ENCODE measurements around the gene SEZ6L. TPM values are rescaled to one million over a fixed set of nuclear protein-coding genes. Genes with fewer than 3 reads are reported as not detected.

SEZ6L gene
- total RNA-seq, 1 experiment from 2014 or later, result not detected

DNA sequence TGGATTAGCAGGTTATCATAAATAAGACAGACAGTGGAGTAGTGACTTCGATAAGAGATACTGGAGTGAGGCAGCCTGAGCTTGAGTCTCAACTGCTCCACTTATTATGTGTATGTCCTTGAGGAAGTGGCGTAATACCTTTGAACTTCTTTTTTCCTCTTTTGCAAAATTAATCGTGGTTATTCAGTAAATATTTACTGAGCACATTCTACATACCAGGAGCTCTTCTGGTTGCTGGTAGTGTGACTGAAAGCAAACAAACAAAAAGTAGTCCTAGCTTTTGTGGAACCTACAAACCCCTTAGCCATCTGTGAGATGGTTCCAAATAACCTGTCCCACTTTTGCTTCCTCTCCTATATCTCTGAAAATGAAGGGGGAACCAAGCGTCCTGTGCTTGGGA is 134.2 kb downstream of the SEZ6L start:
- intact Hi-C loops (cut with micrococcal nuclease), result no loop called here
- no peaks in the 10 kb centered on the region for H4K20me1 ChIP-seq (ENCODE audit: low read length)

DNA sequence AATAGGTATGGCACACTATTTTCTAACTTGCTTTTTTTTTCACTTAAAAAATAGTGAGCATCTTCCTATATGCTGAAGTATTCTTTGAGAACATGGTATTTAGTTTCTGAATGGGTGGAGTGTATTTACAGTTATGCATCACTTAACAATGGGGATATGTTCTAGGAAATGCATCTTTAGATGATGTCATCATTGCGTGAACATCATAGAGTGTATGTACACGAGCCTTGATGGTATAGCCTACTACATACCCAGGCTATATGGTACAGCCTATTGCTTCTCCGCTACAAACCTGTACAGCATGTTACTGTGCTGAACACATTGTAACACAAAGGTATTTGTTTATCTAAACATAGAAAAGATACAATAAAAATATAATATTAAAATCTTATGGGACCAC is 135.5 kb downstream of the SEZ6L start:
- no peaks in the 10 kb centered on the region for H3F3A ChIP-seq (ENCODE audit: low read length, unreplicated experiment)
- TF ChIP-seq, protein P1, sequence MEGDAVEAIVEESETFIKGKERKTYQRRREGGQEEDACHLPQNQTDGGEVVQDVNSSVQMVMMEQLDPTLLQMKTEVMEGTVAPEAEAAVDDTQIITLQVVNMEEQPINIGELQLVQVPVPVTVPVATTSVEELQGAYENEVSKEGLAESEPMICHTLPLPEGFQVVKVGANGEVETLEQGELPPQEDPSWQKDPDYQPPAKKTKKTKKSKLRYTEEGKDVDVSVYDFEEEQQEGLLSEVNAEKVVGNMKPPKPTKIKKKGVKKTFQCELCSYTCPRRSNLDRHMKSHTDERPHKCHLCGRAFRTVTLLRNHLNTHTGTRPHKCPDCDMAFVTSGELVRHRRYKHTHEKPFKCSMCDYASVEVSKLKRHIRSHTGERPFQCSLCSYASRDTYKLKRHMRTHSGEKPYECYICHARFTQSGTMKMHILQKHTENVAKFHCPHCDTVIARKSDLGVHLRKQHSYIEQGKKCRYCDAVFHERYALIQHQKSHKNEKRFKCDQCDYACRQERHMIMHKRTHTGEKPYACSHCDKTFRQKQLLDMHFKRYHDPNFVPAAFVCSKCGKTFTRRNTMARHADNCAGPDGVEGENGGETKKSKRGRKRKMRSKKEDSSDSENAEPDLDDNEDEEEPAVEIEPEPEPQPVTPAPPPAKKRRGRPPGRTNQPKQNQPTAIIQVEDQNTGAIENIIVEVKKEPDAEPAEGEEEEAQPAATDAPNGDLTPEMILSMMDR (conservative IDR thresholded peaks at IDR 0.05; ENCODE audit: low read depth, low read length), result no peak
- TF ChIP-seq EZH2 (IDR thresholded peaks at IDR 0.05; ENCODE audit: low read length, unreplicated experiment) (no peak), EZH2phosphoT487 (IDR thresholded peaks at IDR 0.05; ENCODE audit: borderline replicate concordance, low read length) (no peak)
- peaks cover 6% of the 10 kb centered on the region for H3K27me3 ChIP-seq (ENCODE audit: low read length)
- ATAC-seq, result no peak
- H3K4me3 ChIP-seq (ENCODE audit: low read length), result no peak overlapping the region
- ChIA-PET POLR2A (ENCODE audit: unreplicated experiment) (no interaction called here), CTCF (no interaction called here)
- no peaks in the 10 kb centered on the region for H4K20me1 ChIP-seq (ENCODE audit: low read length)
- BruUV-seq (replicated peaks), result no TSS peak
- H3K9me3 ChIP-seq (ENCODE audit: low read length), result no peaks in the 10 kb centered on the region
- H3K27ac ChIP-seq (ENCODE audit: low read length), result no peak overlapping the region
- H3K36me3 ChIP-seq (ENCODE audit: low read depth, low read length), result no peaks in the 10 kb centered on the region
- DNase-seq, result no peak
- H3K9ac ChIP-seq (ENCODE audit: low read length), result no peak overlapping the region
- H3K4me2 ChIP-seq (ENCODE audit: low read length), result no peak overlapping the region
- intact Hi-C loops (cut with micrococcal nuclease), result no loop called here
- H3K4me1 ChIP-seq (ENCODE audit: insufficient read depth, low read length), result no peaks in the 10 kb centered on the region
- H3K9me2 ChIP-seq (replicated peaks; ENCODE audit: low read length), result no peaks in the 10 kb centered on the region
- no peaks in the 10 kb centered on the region for H3K79me2 ChIP-seq (ENCODE audit: low read length)
- H2AFZ ChIP-seq (ENCODE audit: low read length), result no peak overlapping the region

More for the DNA sequence above, 134.2 kb downstream of the SEZ6L start:
- Histone ChIP-seq H3K9me2 (replicated peaks; ENCODE audit: low read length) (no peaks in the 10 kb centered on the region), H3K27me3 (ENCODE audit: low read length) (peaks cover 17% of the 10 kb centered on the region), H3K9ac (ENCODE audit: low read length) (no peak overlapping the region), H3K36me3 (ENCODE audit: low read depth, low read length) (no peaks in the 10 kb centered on the region), H3F3A (ENCODE audit: low read length, unreplicated experiment) (no peaks in the 10 kb centered on the region), H3K4me1 (ENCODE audit: insufficient read depth, low read length) (no peaks in the 10 kb centered on the region), H3K9me3 (ENCODE audit: low read length) (no peaks in the 10 kb centered on the region), H3K79me2 (ENCODE audit: low read length) (no peaks in the 10 kb centered on the region), H3K4me2 (ENCODE audit: low read length) (no peak overlapping the region), H2AFZ (ENCODE audit: low read length) (no peak overlapping the region), H3K27ac (ENCODE audit: low read length) (no peak overlapping the region), H3K4me3 (ENCODE audit: low read length) (no peak overlapping the region)
- BruUV-seq (replicated peaks), result no TSS peak
- ChIA-PET CTCF (no interaction called here), POLR2A (ENCODE audit: unreplicated experiment) (no interaction called here)
- no peak for ATAC-seq
- no peak for DNase-seq
- TF ChIP-seq, protein P1 (conservative IDR thresholded peaks at IDR 0.05; ENCODE audit: low read depth, low read length), result no peak
- TF ChIP-seq EZH2phosphoT487 (IDR thresholded peaks at IDR 0.05; ENCODE audit: borderline replicate concordance, low read length), result no peak
- TF ChIP-seq EZH2 (IDR thresholded peaks at IDR 0.05; ENCODE audit: low read length, unreplicated experiment), result no peak

DNA sequence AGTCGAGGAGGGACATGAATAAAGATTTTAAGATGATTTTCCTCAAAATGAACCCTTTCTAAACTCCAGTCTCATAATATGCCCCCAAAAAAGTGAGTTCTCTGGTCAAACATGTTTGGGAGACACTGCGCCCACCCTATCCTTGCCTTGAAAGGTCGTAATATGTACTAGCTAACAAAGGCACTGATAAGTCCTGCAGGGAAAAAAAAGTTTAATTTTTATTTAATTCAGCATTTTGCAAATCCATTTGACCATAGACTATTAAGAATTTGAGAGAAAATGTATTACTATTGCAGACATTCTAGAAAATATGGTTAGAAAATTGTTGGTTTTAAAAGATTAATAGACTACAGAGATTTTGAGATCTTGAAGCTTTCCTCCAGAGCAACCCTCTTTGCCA is 139.2 kb downstream of the SEZ6L start:
- H3K36me3 ChIP-seq (ENCODE audit: low read depth, low read length), result no peaks in the 10 kb centered on the region
- POLR2A ChIA-PET (ENCODE audit: unreplicated experiment), result no interaction called here
- no peak for DNase-seq
- CTCF ChIA-PET, result no interaction called here
- no peaks in the 10 kb centered on the region for H3K9me2 ChIP-seq (replicated peaks; ENCODE audit: low read length)
- H2AFZ ChIP-seq (ENCODE audit: low read length), result no peak overlapping the region
- TF ChIP-seq, protein P1 (conservative IDR thresholded peaks at IDR 0.05; ENCODE audit: low read depth, low read length), result no peak
- no peak for TF ChIP-seq EZH2 (IDR thresholded peaks at IDR 0.05; ENCODE audit: low read length, unreplicated experiment)
- no peak for TF ChIP-seq EZH2phosphoT487 (IDR thresholded peaks at IDR 0.05; ENCODE audit: borderline replicate concordance, low read length)
- no peak for ATAC-seq
- H3K9ac ChIP-seq (ENCODE audit: low read length), result no peak overlapping the region
- no peaks in the 10 kb centered on the region for H4K20me1 ChIP-seq (ENCODE audit: low read length)
- BruUV-seq (replicated peaks), result no TSS peak
- H3K4me3 ChIP-seq (ENCODE audit: low read length), result no peak overlapping the region
- H3F3A ChIP-seq (ENCODE audit: low read length, unreplicated experiment), result no peaks in the 10 kb centered on the region
- no peaks in the 10 kb centered on the region for H3K79me2 ChIP-seq (ENCODE audit: low read length)
- peaks cover 22% of the 10 kb centered on the region for H3K27me3 ChIP-seq (ENCODE audit: low read length)
- no peak overlapping the region for H3K4me2 ChIP-seq (ENCODE audit: low read length)
- no peak overlapping the region for H3K27ac ChIP-seq (ENCODE audit: low read length)
- H3K4me1 ChIP-seq (ENCODE audit: insufficient read depth, low read length), result no peaks in the 10 kb centered on the region
- intact Hi-C loops (cut with micrococcal nuclease), result no loop called here
- no peaks in the 10 kb centered on the region for H3K9me3 ChIP-seq (ENCODE audit: low read length)
